Thyroid gland (tissue), 4 donors: ENCODE measurements around the gene POLR2L. TPM values are rescaled to one million over a fixed set of nuclear protein-coding genes. Genes with fewer than 3 reads are reported as not detected.

Experiments
- DNase-seq, 2 donors: peaks; one replicate each; pipeline ENCODE4 v3.0.0-alpha.2; 2019
- H3K27ac ChIP-seq, 3 donors: fragments of 200-600 bp; sonication (generic); 1 replicate in 2 of 3; 2 replicates in 1 of 3; pipeline ENCODE4 v1.5.1; 2016 to 2019; ENCODE audit warnings: mild to moderate bottlenecking in 1 of 3, moderate library complexity in 1 of 3
- H3K27me3 ChIP-seq: fragments of 200-600 bp; sonication (generic); one replicate; pipeline ENCODE4 v1.5.1; 2019
- H3K36me3 ChIP-seq, 2 donors: fragments of 200-600 bp; sonication (generic); one replicate each; pipeline ENCODE4 v1.5.1; 2016 to 2019
- H3K4me1 ChIP-seq, 2 donors: fragments of 200-600 bp; sonication (generic); one replicate each; pipeline ENCODE4 v1.5.1; 2017 to 2019
- H3K4me3 ChIP-seq, 3 donors: fragments of 200-600 bp; sonication (generic); replicated peaks in 1 of 3; 1 replicate in 2 of 3; 2 replicates in 1 of 3; pipeline ENCODE4 v1.5.1; 2016; ENCODE audit warnings: mild to moderate bottlenecking in 1 of 3
- H3K9me3 ChIP-seq: fragments of 200-600 bp; sonication (generic); one replicate; pipeline ENCODE4 v1.5.1; 2017
- POLR2A ChIP-seq, 2 donors: fragments of 450-650 bp; IDR thresholded peaks; one replicate each; pipeline ENCODE4 v1.6.1; 2017; ENCODE audit warnings: antibody characterized with exemption in 2 of 2, mild to moderate bottlenecking in 2 of 2, moderate library complexity in 1 of 2
- WGBS, 2 donors: methylation state at CpG; one replicate each; pipeline ENCODE4 v1.1.5; 2017; 5-methylcytosine and 5-hydroxymethylcytosine counted together
- intact Hi-C: fragments of 100-400 bp; cut with DNase I; formaldehyde crosslinking; loops from one replicate; pipeline ENCODE4 v1.15.1; 2023
- total RNA-seq, 4 donors: library from RNA; depleted of rRNA; stranded (reverse); fragments of >200 nt; gene quantifications; one replicate each; pipeline ENCODE4 v1.2.3, GENCODE V29; 2016
- TF ChIP-seq, protein P1 (sequence below), 6 experiments: fragments of 200-600 bp in 3 of 6; fragments of 450-650 bp in 3 of 6; sonication (generic) in 3 of 6; IDR thresholded peaks; one replicate each; pipeline ENCODE4 v1.5.1; 2016 to 2019; ENCODE audit warnings: antibody characterized with exemption in 6 of 6, mild to moderate bottlenecking in 2 of 6, inconsistent platforms in 1 of 6, moderate library complexity in 1 of 6

Gene POLR2L
- total RNA-seq, 4 donors from 2014 or later = 17.9 to 89.2 (median 52.4) TPM

GRCh38 chr11:888310-889212 is 46.2 kb upstream of the POLR2L start:
- Histone ChIP-seq H3K36me3 (no peaks in the 10 kb centered on the region), H3K9me3 (no peaks in the 10 kb centered on the region), H3K27me3 (no peaks in the 10 kb centered on the region), H3K4me3 (no peak overlapping the region), H3K4me1 (no peaks in the 10 kb centered on the region), H3K27ac (no peak overlapping the region)
- WGBS, 2 donors = 87 to 93% methylated on average over 34 to 45 of the region's 45 CpGs
- no peak for DNase-seq
- intact Hi-C loops = no loop called here
- no peak for TF ChIP-seq POLR2A (IDR thresholded peaks at IDR 0.05)
- TF ChIP-seq, protein P1, sequence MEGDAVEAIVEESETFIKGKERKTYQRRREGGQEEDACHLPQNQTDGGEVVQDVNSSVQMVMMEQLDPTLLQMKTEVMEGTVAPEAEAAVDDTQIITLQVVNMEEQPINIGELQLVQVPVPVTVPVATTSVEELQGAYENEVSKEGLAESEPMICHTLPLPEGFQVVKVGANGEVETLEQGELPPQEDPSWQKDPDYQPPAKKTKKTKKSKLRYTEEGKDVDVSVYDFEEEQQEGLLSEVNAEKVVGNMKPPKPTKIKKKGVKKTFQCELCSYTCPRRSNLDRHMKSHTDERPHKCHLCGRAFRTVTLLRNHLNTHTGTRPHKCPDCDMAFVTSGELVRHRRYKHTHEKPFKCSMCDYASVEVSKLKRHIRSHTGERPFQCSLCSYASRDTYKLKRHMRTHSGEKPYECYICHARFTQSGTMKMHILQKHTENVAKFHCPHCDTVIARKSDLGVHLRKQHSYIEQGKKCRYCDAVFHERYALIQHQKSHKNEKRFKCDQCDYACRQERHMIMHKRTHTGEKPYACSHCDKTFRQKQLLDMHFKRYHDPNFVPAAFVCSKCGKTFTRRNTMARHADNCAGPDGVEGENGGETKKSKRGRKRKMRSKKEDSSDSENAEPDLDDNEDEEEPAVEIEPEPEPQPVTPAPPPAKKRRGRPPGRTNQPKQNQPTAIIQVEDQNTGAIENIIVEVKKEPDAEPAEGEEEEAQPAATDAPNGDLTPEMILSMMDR (IDR thresholded peaks at IDR 0.05) = no peak

GRCh38 chr11:887589-887988 is 45.3 kb upstream of the POLR2L start:
- Histone ChIP-seq H3K27ac (no peak overlapping the region), H3K9me3 (no peaks in the 10 kb centered on the region), H3K36me3 (no peaks in the 10 kb centered on the region), H3K4me3 (no peak overlapping the region), H3K27me3 (no peaks in the 10 kb centered on the region), H3K4me1 (no peaks in the 10 kb centered on the region)
- WGBS, 2 donors = 93 to 98% methylated on average over 13 to 14 of the region's 14 CpGs
- intact Hi-C loops = no loop called here
- no peak for DNase-seq
- TF ChIP-seq POLR2A (IDR thresholded peaks at IDR 0.05) = no peak
- TF ChIP-seq, protein P1 (IDR thresholded peaks at IDR 0.05) = no peak

- no peak for DNase-seq
- Histone ChIP-seq H3K27me3 (no peaks in the 10 kb centered on the region), H3K27ac (no peak overlapping the region), H3K9me3 (no peaks in the 10 kb centered on the region), H3K36me3 (no peaks in the 10 kb centered on the region), H3K4me1 (no peaks in the 10 kb centered on the region), H3K4me3 (no peak overlapping the region)
- 93 to 97% methylated on average over 14 to 17 of the region's 17 CpGs for WGBS, 2 donors
- intact Hi-C loops = no loop called here
- TF ChIP-seq POLR2A (IDR thresholded peaks at IDR 0.05) = no peak
- TF ChIP-seq, protein P1 (IDR thresholded peaks at IDR 0.05) = no peak
Measured at GRCh38 chr11:886568-886967, 44.2 kb upstream of the POLR2L start.

DNA sequence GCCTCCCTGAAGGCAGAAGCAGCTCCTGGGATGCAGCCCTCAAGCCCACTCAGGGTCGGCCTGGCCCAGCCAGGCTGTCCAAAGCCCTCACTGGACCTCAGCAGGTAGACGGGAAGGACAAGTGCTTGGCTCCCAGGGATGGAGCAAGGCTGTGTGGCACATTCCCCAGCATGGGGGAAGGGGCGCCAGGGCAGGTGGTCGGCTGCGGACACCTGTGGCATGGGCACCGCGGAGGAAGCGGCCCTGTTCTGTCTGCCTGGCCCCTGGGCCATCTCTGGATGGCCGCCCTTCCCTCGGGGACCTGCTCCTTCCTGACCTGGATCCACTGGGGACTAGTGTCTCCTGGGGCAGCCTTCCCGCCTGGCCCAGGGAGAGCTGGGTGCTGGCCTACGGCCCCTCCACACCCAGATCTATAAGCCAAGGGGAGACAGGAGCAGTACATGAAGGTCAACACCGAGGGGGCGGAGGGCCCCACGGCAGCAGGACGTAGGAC is 42.3 kb upstream of the POLR2L start:
- H3K27me3 ChIP-seq = no peaks in the 10 kb centered on the region
- intact Hi-C loops = no loop called here
- no peaks in the 10 kb centered on the region for H3K9me3 ChIP-seq
- no peaks in the 10 kb centered on the region for H3K36me3 ChIP-seq
- no peak overlapping the region for H3K27ac ChIP-seq
- H3K4me1 ChIP-seq = no peaks in the 10 kb centered on the region
- 75 to 79% methylated on average over 4 to 7 of the region's 16 CpGs for WGBS, 2 donors
- H3K4me3 ChIP-seq = no peak overlapping the region
- TF ChIP-seq, protein P1 (IDR thresholded peaks at IDR 0.05) = no peak
- no peak for TF ChIP-seq POLR2A (IDR thresholded peaks at IDR 0.05)
- DNase-seq = no peak

DNA sequence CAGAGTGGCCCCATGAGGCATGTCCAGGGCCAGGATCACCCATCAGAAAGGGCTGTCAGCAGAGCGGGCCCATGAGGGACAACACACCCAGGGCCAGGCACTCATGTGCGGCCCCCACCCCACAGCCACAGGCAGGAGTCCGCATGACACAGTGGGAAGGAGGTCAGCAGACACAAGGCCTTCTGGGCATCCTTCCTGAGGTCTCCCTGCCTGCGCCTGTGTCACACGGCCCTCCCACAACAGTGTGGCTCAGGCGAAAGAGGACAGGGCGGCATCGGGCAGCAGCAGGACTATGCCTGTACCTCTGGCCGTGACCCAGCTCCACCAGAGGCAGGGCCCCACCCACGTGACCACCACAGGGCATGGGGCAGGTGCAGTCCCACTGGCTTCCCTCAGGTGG is 41.2 kb upstream of the POLR2L start:
- Histone ChIP-seq H3K27ac (no peak overlapping the region), H3K4me3 (no peak overlapping the region), H3K9me3 (no peaks in the 10 kb centered on the region), H3K36me3 (no peaks in the 10 kb centered on the region), H3K27me3 (no peaks in the 10 kb centered on the region), H3K4me1 (no peaks in the 10 kb centered on the region)
- TF ChIP-seq, protein P1 (IDR thresholded peaks at IDR 0.05) = no peak
- TF ChIP-seq POLR2A (IDR thresholded peaks at IDR 0.05) = no peak
- no peak for DNase-seq
- intact Hi-C loops = no loop called here
- 95 to 100% methylated on average over 2 to 4 of the region's 10 CpGs for WGBS, 2 donors
